ENCODE data around the gene AREG.

- TF ChIP-seq CTCF (IDR thresholded peaks at IDR 0.05) (no peak), POLR2A (IDR thresholded peaks at IDR 0.05) (no peak)
These were observed 24.1 kb upstream of the AREG start for GRCh38 chr4:74420863-74421262.
